Breast epithelium (tissue), 3 donors: ENCODE results near the gene CAMK2B.

Experiments used
- POLR2AphosphoS5 ChIP-seq, 3 donors: sonication (generic); formaldehyde crosslinking; IDR thresholded peaks; one replicate each; pipeline ENCODE4 v1.6.1; 2017; ENCODE audit warnings: antibody characterized with exemption in 3 of 3
- TF ChIP-seq, protein P1 (sequence below), 3 donors: fragments of 450-650 bp; IDR thresholded peaks; one replicate each; pipeline ENCODE4 v1.5.1; 2016 to 2017; ENCODE audit warnings: antibody characterized with exemption in 3 of 3, mild to moderate bottlenecking in 3 of 3, moderate library complexity in 3 of 3

DNA sequence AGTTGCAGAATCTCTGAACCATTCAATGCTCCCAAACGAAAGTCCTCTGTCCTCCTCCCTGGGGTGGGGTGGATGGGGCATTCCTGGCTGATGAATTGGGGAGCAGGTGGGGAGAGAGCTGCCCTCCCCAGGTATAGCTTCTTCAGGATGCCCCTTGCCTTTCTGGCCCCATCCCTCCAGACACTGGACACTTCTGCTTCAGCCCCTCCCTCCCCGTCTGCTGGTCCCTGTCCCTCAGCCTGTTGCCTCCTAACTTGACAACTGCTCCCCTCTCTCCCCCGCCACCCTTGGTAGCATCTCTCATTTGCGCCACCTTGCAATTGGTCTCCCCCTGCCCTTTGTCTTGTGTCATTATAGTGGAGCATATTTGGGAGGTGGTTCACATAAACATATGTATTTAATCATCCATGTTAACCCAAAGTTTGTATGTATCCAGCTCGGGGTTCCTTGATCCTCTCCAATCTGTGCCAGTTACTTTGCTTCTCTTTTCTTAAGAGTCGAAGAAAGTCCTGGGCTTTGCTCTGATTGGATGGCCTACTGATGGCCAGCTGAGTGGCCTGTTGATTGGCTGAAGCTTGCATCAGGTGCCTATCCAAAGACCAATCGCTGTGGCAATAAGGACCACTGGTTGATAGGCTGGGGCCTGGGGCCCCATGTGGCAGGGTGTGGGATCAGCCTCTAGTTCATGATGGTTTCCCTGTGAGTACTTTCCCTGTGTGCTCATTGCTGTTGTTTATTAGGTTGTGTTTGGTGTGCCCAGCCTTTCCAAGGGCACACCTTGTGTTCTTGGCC lies 132.2 kb downstream of the CAMK2B start:
- TF ChIP-seq, protein P1, sequence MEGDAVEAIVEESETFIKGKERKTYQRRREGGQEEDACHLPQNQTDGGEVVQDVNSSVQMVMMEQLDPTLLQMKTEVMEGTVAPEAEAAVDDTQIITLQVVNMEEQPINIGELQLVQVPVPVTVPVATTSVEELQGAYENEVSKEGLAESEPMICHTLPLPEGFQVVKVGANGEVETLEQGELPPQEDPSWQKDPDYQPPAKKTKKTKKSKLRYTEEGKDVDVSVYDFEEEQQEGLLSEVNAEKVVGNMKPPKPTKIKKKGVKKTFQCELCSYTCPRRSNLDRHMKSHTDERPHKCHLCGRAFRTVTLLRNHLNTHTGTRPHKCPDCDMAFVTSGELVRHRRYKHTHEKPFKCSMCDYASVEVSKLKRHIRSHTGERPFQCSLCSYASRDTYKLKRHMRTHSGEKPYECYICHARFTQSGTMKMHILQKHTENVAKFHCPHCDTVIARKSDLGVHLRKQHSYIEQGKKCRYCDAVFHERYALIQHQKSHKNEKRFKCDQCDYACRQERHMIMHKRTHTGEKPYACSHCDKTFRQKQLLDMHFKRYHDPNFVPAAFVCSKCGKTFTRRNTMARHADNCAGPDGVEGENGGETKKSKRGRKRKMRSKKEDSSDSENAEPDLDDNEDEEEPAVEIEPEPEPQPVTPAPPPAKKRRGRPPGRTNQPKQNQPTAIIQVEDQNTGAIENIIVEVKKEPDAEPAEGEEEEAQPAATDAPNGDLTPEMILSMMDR (IDR thresholded peaks at IDR 0.05): no peak
- TF ChIP-seq POLR2AphosphoS5 (IDR thresholded peaks at IDR 0.05): no peak
